ENCODE results near the gene MMP17.

Gene MMP17

DNA sequence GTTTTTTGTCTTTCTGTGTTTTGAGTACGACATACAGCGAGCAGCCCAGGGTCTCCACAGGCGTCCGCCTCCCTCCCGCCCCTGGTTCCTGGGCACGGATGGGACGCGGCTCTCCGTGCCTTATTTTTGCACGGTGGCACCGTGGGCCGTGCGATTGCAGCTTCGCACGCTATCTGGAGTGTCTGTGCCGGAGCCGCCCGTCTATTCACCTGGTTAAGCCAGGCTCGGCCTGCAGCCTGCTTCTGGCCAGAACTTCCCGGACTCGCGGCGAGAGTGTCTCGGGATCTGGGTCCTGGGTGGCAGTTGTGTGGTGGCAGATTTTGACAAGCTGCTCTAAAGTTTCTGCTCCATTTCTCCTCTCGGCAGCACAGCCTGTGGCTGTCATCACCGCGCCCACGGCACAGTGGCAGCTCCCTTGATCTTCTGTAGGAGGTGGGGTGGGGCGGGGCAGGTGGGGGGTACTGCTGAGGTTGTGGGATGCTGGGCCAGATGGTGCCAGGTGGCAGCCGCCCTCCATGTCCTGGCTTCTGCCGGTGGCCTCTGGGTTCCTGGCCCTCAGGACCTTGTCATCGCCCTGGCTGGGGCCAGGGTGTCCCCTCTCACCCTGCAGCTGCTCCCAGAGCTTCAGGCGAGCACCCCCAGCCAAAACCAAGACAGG lies 2.9 kb downstream of the MMP17 start:
- DNase-seq (ENCODE audit: low spot score), result peak; percentile 74

DNA sequence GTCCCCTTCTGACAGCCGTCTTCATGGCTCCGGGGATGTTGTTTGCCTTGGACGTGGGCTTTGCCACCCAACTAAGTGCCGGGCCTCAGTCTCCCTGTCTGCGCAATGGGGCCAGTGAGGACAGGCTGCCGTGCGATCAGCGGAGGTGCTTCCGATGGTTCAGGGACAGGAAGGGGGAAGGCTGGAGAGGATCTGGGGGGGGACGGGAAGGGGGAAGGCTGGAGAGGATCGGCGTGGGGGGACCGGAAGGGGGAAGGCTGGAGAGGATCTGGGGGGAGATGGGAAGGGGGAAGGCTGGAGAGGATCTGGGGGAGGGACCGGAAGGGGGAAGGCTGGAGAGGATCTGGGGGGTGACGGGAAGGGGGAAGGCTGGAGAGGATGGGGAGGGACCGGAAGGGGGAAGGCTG lies 3.4 kb downstream of the MMP17 start:
- DNase-seq (ENCODE audit: low spot score), result peak; percentile 51

DNA sequence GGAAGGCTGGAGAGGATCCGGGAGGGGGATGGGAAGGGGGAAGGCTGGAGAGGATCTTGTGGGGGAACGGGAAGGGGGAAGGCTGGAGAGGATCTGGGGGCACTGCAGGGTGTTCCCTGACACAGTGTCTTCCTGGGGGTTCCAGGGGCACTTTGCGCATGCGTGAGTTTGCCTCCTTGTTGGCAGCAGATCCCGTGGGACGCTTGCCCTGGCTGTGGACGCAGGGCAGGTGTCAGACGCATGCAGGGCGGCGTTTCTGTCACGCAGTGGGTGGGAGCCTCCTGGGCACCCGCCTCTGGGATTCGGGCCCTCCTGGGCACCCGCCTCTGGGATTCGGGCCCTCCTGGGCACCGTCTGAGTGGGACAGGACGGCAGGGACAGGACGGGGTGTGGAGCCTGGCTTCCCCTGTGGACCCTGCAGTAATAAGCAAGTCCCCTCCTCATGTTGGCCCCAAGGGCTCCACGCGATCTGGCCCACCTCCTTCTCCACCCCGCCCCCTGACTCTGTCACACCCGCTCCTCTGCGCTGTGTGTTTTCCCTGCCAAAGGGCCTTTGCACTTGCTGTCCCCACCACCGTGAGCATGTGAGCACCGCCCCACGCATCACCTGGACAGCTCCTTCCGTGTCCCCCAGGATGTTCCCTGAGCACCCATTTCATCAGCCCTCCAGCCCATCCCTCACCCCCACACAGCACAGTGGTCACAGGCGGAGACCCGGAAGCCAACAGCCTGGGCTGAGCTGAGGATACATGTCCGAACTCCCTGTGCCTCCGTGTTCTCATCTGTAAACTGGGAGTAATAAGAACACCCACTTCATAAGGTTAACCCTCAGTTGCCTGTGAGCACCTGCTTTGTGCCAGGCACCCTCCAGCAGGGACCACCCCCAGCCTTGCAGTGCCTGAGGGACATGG lies 4.4 kb downstream of the MMP17 start:
- DNase-seq (ENCODE audit: low spot score), result no peak

DNA sequence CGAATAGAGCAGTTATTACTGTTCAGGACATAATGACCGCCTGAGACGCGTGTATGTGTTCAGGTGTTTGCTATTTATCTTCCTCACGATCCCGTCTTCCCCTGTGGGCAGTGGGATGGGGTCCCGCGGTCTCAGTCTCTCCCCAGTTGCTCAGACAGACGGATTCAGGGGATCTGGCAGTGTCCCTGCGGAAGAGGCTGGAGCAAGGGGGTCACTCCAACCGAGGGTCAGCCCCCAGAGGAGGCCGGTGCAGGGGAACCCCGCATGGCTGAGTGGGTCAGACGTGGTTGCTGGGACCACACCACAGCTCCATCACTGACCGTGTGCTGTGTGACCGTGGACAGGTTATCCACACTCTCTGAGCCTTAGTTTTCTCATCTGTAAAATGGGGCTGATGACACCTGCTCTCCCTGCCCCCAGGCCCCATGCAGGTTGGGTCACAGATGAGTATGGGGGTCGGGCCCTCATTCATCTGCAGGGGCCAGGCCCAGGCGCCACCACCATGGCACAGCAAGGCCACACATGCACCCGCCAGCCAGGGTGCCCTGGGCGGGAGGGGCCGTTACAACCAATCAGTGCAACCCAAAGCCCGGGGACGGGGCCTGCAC lies 5.2 kb downstream of the MMP17 start:
- no peak for DNase-seq (ENCODE audit: low spot score)

- no peak for DNase-seq (ENCODE audit: low spot score)
Measured at GRCh38 chr12:131833896-131834641, 5.9 kb downstream of the MMP17 start.

GRCh38 chr12:131834798-131835615 lies 6.8 kb downstream of the MMP17 start:
- no peak for DNase-seq (ENCODE audit: low spot score)

DNA sequence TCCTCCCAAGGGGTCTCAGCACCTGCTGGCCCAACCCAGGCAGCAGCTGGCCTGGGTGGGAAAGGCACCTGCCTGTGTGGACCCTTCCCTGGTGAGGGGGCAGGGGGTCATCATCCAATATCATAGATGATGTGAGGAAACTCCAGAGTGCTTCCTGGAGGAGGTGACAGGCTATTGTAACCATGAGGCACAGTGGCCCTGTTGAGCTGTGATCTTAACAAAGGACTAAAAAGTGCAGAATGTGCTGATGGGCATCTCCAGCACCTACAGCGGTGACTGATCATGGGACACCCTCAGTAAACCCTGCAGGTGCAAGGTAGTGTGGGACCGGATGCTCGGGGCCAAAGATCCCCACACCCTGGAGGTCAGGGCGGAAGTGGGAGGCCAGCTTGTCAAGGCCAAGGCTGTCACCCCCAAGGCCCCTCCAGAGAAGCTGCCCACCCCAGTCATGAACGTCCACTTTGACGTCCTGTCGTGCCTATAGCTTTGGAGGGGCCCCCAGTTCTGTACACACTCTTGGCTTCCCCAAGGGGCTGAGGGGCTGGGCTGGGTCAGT lies 7.5 kb downstream of the MMP17 start:
- no peak for DNase-seq (ENCODE audit: low spot score)

GRCh38 chr12:131836193-131836592 lies 8.0 kb downstream of the MMP17 start:
- no peak for DNase-seq (ENCODE audit: low spot score)

DNA sequence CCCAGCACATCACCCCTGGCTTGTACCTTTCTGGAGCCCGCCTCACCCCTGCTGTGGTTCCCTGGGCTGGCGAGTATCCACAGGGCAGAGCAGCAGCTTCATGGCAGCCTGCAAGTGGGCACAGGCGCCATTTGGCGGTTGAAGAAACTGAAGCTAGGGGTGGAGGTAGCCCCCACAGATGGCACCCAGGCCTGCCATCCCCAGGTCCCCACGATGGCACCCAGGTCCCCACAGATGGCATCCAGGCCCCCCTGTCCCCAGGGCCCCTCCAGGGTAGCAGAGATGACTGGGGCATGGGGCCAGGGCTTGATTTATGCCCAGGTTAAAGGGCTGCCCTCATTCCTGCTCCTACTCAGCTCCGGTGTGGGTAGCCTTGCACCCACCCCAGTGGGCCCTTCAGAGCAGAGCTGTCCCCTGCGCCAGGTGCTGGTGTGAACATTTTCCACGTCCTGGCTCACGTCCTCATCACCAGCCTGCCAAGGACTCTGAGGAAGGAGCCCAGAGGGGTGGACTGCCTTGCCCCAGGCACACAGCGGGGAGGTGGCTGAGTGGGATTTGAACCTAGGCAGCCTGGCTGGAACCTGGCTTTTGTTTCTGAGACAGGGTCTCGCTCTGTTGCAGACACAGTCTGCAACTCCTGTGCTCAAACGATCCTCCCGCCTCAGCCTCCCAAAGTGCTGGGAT lies 8.7 kb downstream of the MMP17 start:
- no peak for DNase-seq (ENCODE audit: low spot score)

- no peak for DNase-seq (ENCODE audit: low spot score)
Measured at GRCh38 chr12:131840643-131841416, 12.6 kb downstream of the MMP17 start.

GRCh38 chr12:131841547-131841946 lies 13.4 kb downstream of the MMP17 start:
- DNase-seq (ENCODE audit: low spot score), result no peak

DNA sequence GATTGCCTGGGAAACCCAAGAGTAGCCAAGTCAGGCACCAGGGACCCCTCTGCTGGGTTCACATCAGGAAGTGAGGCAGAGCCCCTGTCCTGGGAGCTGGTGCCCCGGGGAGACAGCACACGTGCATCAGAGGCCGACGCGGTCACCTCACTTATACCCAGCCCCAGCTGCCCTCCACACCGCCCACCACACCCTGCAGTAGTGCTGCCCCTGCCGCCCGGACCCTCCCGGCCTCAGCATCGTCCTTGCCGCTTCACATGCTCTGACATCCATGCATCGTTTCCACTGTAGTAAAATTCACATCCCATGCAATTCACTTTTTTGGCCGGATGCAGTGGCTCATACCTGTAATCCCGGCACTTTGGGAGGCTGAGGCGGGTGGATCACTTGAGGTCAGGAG lies 14.0 kb downstream of the MMP17 start:
- DNase-seq (ENCODE audit: low spot score), result no peak

GRCh38 chr12:131843527-131843926 lies 15.3 kb downstream of the MMP17 start:
- no peak for DNase-seq (ENCODE audit: low spot score)

GRCh38 chr12:131844140-131844539 lies 15.9 kb downstream of the MMP17 start:
- DNase-seq (ENCODE audit: low spot score), result no peak

- DNase-seq (ENCODE audit: low spot score), result no peak
Measured at GRCh38 chr12:131844656-131845055, 16.5 kb downstream of the MMP17 start.

DNA sequence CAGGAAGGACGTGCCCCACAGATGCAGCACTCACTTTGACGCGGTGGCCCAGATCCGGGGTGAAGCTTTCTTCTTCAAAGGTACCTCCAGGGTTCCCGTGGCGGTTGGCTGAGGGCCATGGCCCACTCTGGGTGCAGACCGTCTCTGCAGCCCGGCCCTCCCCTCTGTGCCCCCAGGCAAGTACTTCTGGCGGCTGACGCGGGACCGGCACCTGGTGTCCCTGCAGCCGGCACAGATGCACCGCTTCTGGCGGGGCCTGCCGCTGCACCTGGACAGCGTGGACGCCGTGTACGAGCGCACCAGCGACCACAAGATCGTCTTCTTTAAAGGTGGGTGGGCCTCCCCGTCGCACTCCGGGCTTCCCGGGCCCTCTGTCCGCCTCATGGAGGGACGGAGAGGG lies 16.9 kb downstream of the MMP17 start:
- no peak for DNase-seq (ENCODE audit: low spot score)

DNA sequence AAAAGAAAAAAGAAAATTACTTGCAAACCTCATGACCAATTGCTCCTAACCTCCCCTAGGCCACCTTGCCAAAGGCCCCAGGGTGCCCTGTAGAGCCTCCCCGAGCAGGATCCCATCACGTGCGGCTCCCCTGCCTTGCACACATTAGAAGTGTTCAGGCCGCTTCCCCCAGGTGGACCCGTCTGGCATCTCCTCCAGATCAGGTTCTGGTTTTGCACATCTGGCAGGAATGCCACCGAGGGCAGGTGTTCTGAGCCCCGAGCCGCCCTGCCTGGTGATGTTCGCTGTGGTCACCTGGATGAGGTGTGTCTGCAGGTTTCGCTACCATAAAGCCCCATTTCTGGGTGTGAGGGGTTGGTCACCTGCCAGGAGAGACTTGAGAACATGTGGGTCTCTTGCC lies 19.3 kb downstream of the MMP17 start:
- DNase-seq (ENCODE audit: low spot score), result no peak

- DNase-seq (ENCODE audit: low spot score), result no peak
Measured at GRCh38 chr12:131848753-131849152, 20.6 kb downstream of the MMP17 start.

- no peak for DNase-seq (ENCODE audit: low spot score)
Measured at GRCh38 chr12:131849700-131850553, 21.7 kb downstream of the MMP17 start.
